Measurements from ENCODE around the gene CD2BP2. TPM values are rescaled to one million over a fixed set of nuclear protein-coding genes. Genes with fewer than 3 reads are reported as not detected.
"Not testable (repeated sequence)": the region's sequence is repeated elsewhere in the genome, so short reads cannot be mapped to it uniquely, and the experiment has no call there.

Gene CD2BP2
- total RNA-seq, 1 donor from 2014 or later = 29.2 TPM

DNA sequence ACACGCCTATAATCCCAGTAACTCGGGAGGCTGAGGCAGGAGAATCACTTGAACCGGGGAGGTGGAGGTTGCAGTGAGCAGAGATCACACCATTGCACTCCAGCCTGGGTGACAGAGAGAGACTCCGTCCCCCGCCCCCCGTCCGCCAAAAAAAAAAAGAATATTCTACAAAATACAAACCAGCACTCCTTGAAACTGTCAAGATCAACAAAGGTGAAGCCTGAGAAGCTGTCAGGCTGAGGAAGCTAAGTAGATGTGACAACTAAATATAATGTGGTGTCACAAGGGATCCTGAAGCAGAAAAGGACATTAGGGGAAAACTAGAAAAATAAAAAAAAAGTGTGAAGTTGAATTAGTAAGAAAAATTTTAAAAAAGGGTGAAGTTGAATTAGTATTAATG lies 6.2 kb downstream of the CD2BP2 start:
- no peaks in the 10 kb centered on the region for H3K9me3 ChIP-seq
- TF ChIP-seq POLR2A (IDR thresholded peaks at IDR 0.05) (no peak), POLR2AphosphoS5 (IDR thresholded peaks at IDR 0.05; ENCODE audit: insufficient read depth in 1 of 2, low read depth in 1 of 2) (no peak), CTCF (IDR thresholded peaks at IDR 0.05) (no peak)
- intact Hi-C loops (cut with DNase I) = no loop called here
- no peaks in the 10 kb centered on the region for H3K27me3 ChIP-seq
- no peak overlapping the region for H3K27ac ChIP-seq
- peaks cover 0 to 24% of the 10 kb centered on the region in 2 donors for H3K36me3 ChIP-seq
- H3K4me3 ChIP-seq = no peak overlapping the region
- H3K4me1 ChIP-seq = peaks cover 27% of the 10 kb centered on the region
- no peak for DNase-seq (ENCODE audit: extremely low spot score in 2 of 2)

DNA sequence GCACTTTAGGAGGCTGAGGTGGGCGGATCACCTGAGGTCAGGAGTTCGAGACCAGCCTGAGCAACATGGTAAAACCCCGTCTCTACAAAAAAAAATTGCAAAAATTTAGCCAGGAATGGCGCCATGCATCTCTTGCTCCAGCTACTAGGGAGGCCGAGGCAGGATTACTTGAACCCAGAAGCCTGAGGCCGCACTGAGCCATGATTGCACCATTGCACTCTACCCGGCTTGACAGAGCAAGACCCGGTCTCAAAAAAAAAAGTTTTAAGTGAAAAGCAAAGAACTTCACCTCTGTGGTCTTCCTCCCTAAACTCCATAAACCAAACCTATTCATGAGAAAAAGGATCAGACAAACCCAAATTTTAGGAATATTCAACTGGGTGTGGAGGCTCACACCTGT lies 7.0 kb downstream of the CD2BP2 start:
- no peaks in the 10 kb centered on the region for H3K9me3 ChIP-seq
- TF ChIP-seq POLR2A (IDR thresholded peaks at IDR 0.05) (no peak), CTCF (IDR thresholded peaks at IDR 0.05) (no peak), POLR2AphosphoS5 (IDR thresholded peaks at IDR 0.05; ENCODE audit: insufficient read depth in 1 of 2, low read depth in 1 of 2) (no peak)
- H3K4me3 ChIP-seq = no peak overlapping the region
- peaks cover 0 to 17% of the 10 kb centered on the region in 2 donors for H3K36me3 ChIP-seq
- peaks cover 19% of the 10 kb centered on the region for H3K4me1 ChIP-seq
- DNase-seq (ENCODE audit: extremely low spot score in 2 of 2) = no peak
- intact Hi-C loops (cut with DNase I) = no loop called here
- H3K27me3 ChIP-seq = no peaks in the 10 kb centered on the region
- H3K27ac ChIP-seq = no peak overlapping the region

DNA sequence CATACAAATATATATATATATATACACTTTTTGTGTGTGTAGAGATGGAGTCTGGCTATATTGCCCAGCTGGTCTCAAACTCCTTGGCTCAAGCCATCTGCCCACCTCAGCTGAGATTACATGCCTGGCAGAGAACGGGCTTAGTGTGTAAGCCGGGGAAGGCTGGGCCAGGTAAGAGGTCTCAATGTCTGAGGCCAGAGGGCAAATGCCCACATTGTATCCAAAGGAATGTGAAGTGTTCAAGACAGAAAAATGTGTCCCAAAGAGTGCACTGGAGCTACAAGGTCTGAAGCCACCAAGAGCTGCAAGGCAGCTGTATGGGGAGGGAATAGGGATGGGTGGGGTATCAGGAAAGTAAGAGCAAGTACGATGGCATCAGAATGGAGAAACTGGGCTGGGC lies 8.8 kb downstream of the CD2BP2 start:
- Histone ChIP-seq H3K36me3 (peaks cover 0 to 6% of the 10 kb centered on the region in 2 donors), H3K27me3 (no peaks in the 10 kb centered on the region), H3K9me3 (no peaks in the 10 kb centered on the region), H3K4me3 (no peak overlapping the region), H3K4me1 (peaks cover under 1% of the 10 kb centered on the region), H3K27ac (no peak overlapping the region)
- intact Hi-C loops (cut with DNase I) = no loop called here
- DNase-seq (ENCODE audit: extremely low spot score in 2 of 2) = no peak
- TF ChIP-seq CTCF (IDR thresholded peaks at IDR 0.05) (no peak), POLR2AphosphoS5 (IDR thresholded peaks at IDR 0.05; ENCODE audit: insufficient read depth in 1 of 2, low read depth in 1 of 2) (no peak), POLR2A (IDR thresholded peaks at IDR 0.05) (no peak)

DNA sequence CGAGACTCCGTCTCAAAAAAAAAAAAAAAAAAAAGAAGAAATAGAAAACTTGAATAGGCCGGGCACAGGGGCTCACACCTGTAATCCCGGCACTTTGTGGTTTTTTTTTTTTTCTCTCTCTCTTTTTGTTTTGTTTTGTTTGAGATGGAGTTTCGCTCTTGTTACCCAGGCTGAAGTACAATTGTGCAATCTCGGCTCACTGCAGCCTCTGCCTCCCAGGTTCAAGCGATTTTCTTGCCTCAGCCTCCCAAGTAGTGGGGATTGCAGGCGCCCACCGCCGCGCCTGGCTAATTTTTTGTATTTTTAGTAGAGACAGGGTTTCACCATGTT lies 11.7 kb downstream of the CD2BP2 start:
- H3K4me3 ChIP-seq; H3K4me1 ChIP-seq; H3K27me3 ChIP-seq; H3K36me3 ChIP-seq; DNase-seq (ENCODE audit: extremely low spot score in 2 of 2); H3K27ac ChIP-seq; intact Hi-C loops (cut with DNase I); H3K9me3 ChIP-seq: not testable (repeated sequence)

- no peak overlapping the region for H3K27ac ChIP-seq
- peak; percentile 75 to 85 for DNase-seq (ENCODE audit: extremely low spot score in 2 of 2)
- intact Hi-C loops (cut with DNase I) = no loop called here
Observed at GRCh38 chr16:30342751-30343490, 12.2 kb downstream of the CD2BP2 start.

GRCh38 chr16:30341971-30342370 lies 13.1 kb downstream of the CD2BP2 start:
- DNase-seq (ENCODE audit: extremely low spot score in 2 of 2) = not testable (repeated sequence)

More at GRCh38 chr16:30342751-30343490, 12.2 kb downstream of the CD2BP2 start:
- no peaks in the 10 kb centered on the region for H3K4me1 ChIP-seq
- no peaks in the 10 kb centered on the region for H3K27me3 ChIP-seq
- H3K36me3 ChIP-seq = no peaks in the 10 kb centered on the region
- TF ChIP-seq CTCF (IDR thresholded peaks at IDR 0.05) (no peak), POLR2A (IDR thresholded peaks at IDR 0.05) (no peak), POLR2AphosphoS5 (IDR thresholded peaks at IDR 0.05; ENCODE audit: insufficient read depth in 1 of 2, low read depth in 1 of 2) (no peak)
- no peak overlapping the region for H3K4me3 ChIP-seq
- H3K9me3 ChIP-seq = no peaks in the 10 kb centered on the region

More at GRCh38 chr16:30341971-30342370, 13.1 kb downstream of the CD2BP2 start:
- intact Hi-C loops (cut with DNase I); H3K9me3 ChIP-seq; H3K27me3 ChIP-seq; H3K36me3 ChIP-seq; H3K27ac ChIP-seq; H3K4me1 ChIP-seq; H3K4me3 ChIP-seq: not testable (repeated sequence)

Data from vagina (tissue), 2 donors.